HG03378 (cell line): ENCODE measurements around the gene AKAIN1.

Source experiments
- ATAC-seq: cut with Tn5 transposase; IDR thresholded peaks from one replicate; pipeline ENCODE4 v1.9.1; 2021; ENCODE audit warnings: mild to moderate bottlenecking, moderate library complexity; ENCODE audit not compliant: unreplicated experiment

Gene AKAIN1

GRCh38 chr18:5162111-5162510 lies 34.9 kb downstream of the AKAIN1 start:
- ATAC-seq, result no peak

GRCh38 chr18:5159080-5159479 lies 38.0 kb downstream of the AKAIN1 start:
- ATAC-seq, result no peak

- ATAC-seq, result no peak
Observed at GRCh38 chr18:5158587-5158986, 38.5 kb downstream of the AKAIN1 start.

- ATAC-seq, result no peak
Observed at GRCh38 chr18:5158172-5158571, 38.9 kb downstream of the AKAIN1 start.

GRCh38 chr18:5155907-5156287 lies 41.2 kb downstream of the AKAIN1 start:
- ATAC-seq, result no peak

- no peak for ATAC-seq
Observed at GRCh38 chr18:5155218-5155906, 41.7 kb downstream of the AKAIN1 start.

GRCh38 chr18:5152343-5153020 lies 44.6 kb downstream of the AKAIN1 start:
- ATAC-seq, result no peak

- ATAC-seq, result no peak
Observed at GRCh38 chr18:5150894-5151293, 46.2 kb downstream of the AKAIN1 start.

GRCh38 chr18:5146093-5146492 lies 51.0 kb downstream of the AKAIN1 start:
- ATAC-seq, result no peak

- ATAC-seq, result no peak
Observed at GRCh38 chr18:5145168-5145825, 51.8 kb downstream of the AKAIN1 start.

- no peak for ATAC-seq
Observed at GRCh38 chr18:5144629-5145028, 52.4 kb downstream of the AKAIN1 start.

GRCh38 chr18:5142859-5143258 lies 54.2 kb downstream of the AKAIN1 start:
- ATAC-seq, result no peak

- no peak for ATAC-seq
Observed at GRCh38 chr18:5142131-5142530, 54.9 kb downstream of the AKAIN1 start.

GRCh38 chr18:5137261-5137660 lies 59.8 kb downstream of the AKAIN1 start:
- no peak for ATAC-seq

GRCh38 chr18:5132987-5133386 lies 64.1 kb downstream of the AKAIN1 start:
- no peak for ATAC-seq

GRCh38 chr18:5122272-5122671 lies 74.8 kb downstream of the AKAIN1 start:
- no peak for ATAC-seq

GRCh38 chr18:5110266-5110665 lies 86.8 kb downstream of the AKAIN1 start:
- ATAC-seq, result no peak

- ATAC-seq, result no peak
Observed at GRCh38 chr18:5107988-5108387, 89.1 kb downstream of the AKAIN1 start.

GRCh38 chr18:5106730-5107129 lies 90.3 kb downstream of the AKAIN1 start:
- no peak for ATAC-seq

GRCh38 chr18:5104246-5104645 lies 92.8 kb downstream of the AKAIN1 start:
- ATAC-seq, result no peak

- no peak for ATAC-seq
Observed at GRCh38 chr18:5103693-5104092, 93.4 kb downstream of the AKAIN1 start.

GRCh38 chr18:5103286-5103685 lies 93.8 kb downstream of the AKAIN1 start:
- ATAC-seq, result no peak
